ENCODE results near the gene GALNT9.

- TF ChIP-seq CTCF (IDR thresholded peaks at IDR 0.05; ENCODE audit: poor library complexity) (no peak), EZH2 (IDR thresholded peaks at IDR 0.05; ENCODE audit: borderline replicate concordance) (no peak)
Measured at GRCh38 chr12:132189378-132190011, 139.9 kb downstream of the GALNT9 start.

All from hepatocyte (in vitro differentiated cells).